ENCODE measurements around the gene ATP6V1F.

ATP6V1F gene, protein sequence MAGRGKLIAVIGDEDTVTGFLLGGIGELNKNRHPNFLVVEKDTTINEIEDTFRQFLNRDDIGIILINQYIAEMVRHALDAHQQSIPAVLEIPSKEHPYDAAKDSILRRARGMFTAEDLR

DNA sequence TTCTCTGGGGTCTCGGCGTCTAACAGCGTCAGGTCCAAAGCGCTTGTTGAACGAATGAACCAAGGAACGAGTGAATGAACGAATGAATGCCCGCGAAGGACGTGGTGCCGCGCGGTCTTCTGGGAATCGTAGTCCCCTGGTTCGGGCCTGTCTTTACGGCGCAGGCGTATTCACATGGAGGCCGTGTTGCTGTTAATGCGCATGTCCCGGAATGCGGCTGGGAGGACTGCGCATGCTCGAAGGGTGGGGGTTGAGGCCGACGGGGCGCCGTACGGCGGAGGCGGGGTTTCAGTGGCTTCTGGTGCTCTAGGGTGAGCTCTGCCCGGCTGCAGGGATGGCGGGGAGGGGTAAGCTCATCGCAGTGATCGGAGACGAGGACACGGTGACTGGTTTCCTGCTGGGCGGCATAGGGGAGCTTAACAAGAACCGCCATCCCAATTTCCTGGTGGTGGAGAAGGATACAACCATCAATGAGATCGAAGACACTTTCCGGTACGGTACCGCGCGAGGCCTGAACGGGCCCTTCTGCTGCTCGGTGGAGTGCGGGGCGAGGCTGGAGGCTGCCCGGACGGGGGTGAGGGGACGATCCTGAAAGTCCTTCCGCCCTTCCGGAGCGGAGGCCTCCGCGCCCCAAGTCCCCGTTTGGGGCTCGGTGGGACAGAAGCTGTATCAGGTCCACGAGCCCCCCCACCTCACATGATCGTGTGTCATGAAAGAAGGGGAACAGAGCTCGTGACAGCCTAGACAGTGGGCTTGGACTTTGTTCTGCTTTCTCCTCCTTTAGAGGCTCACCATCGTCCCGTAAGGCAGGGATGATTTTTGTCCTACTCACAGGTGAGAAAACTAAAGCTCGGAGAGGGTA lies at the start of gene ATP6V1F:
Gene ATP6V1F, plus strand, starts transcription at position 286 of the 862 bp plus-strand sequence. Its CDS starts 49 bp downstream, at position 335.
- peak; percentile 90 for ATAC-seq (replicated peaks; ENCODE audit: extremely low read depth, poor library complexity, severe bottlenecking)
- Mint-ChIP-seq H3K4me1 (peaks cover 33% of the 10 kb centered on the region), H3K36me3 (ENCODE audit: insufficient read depth) (peaks cover 14% of the 10 kb centered on the region), H3K27ac (ENCODE audit: low read depth) (peak within 1 kb of the TSS; percentile 87), H3K9me3 (no peaks in the 10 kb centered on the region), H3K27me3 (no peaks in the 10 kb centered on the region), H3K4me3 (peak within 1 kb of the TSS; percentile 90)
- DNase-seq (ENCODE audit: low spot score in 2 of 2) = peak; percentile 99 to 100

DNA sequence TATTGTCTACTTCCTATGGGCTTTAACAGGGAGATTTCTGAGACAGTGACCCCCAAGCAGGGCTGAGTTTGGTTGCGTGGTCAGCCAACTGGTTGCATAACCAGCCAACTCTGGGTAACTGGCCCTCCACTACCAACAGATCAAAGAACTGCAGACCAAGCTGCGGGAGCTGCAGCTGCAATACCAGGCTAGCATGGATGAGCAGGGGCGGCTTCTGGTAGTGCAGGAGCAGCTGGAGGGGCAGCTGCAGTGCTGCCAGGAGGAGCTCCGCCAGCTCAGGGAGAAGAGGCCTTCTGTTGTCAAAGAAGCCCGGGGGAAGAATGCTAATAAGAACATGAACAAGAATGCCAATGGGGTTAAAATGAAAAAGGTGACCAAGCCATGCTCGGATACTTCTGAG lies 48.2 kb upstream of the ATP6V1F start:
- H3K27me3 Mint-ChIP-seq = no peaks in the 10 kb centered on the region
- no peak overlapping the region for H3K27ac Mint-ChIP-seq (ENCODE audit: low read depth)
- no peak for ATAC-seq (replicated peaks; ENCODE audit: extremely low read depth, poor library complexity, severe bottlenecking)
- H3K9me3 Mint-ChIP-seq = no peaks in the 10 kb centered on the region
- no peaks in the 10 kb centered on the region for H3K4me1 Mint-ChIP-seq
- no peaks in the 10 kb centered on the region for H3K36me3 Mint-ChIP-seq (ENCODE audit: insufficient read depth)
- H3K4me3 Mint-ChIP-seq = no peak overlapping the region
- no peak for DNase-seq (ENCODE audit: low spot score in 2 of 2)

DNA sequence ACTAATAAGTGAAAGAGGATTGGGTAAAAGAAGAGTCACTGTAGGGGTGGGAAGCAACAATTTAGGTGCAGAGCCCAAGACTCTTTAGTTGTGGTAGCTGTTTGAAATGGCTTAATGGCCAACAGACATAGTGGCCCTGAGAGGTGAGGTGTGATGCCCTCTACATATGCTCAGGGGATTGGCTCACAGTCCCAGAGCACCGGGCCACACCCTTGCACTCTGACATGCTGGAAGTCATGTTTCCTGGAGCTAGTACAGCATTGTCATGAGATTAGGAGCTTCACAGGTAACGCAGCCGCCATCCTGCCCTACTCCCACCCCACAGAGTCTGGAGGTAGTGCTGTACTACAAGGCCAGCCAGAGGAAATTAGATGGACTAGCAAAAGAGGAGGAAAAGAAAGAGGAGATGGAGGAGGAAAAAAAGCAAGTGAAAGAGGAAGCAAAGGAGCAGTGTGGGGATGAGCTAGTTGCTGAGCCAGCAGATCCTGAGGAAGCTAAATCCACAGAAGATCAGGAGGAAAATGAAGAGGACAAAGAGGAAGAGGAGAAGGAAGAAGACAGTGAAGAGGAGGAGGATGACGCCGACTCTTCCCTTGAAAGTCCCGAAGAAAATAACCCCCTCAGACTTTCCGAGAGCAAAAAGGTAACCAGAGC lies 47.2 kb upstream of the ATP6V1F start:
- Mint-ChIP-seq H3K27me3 (no peaks in the 10 kb centered on the region), H3K4me3 (no peak overlapping the region), H3K27ac (ENCODE audit: low read depth) (no peak overlapping the region), H3K9me3 (no peaks in the 10 kb centered on the region), H3K36me3 (ENCODE audit: insufficient read depth) (no peaks in the 10 kb centered on the region), H3K4me1 (no peaks in the 10 kb centered on the region)
- ATAC-seq (replicated peaks; ENCODE audit: extremely low read depth, poor library complexity, severe bottlenecking) (no peak), DNase-seq (ENCODE audit: low spot score in 2 of 2) (no peak)

DNA sequence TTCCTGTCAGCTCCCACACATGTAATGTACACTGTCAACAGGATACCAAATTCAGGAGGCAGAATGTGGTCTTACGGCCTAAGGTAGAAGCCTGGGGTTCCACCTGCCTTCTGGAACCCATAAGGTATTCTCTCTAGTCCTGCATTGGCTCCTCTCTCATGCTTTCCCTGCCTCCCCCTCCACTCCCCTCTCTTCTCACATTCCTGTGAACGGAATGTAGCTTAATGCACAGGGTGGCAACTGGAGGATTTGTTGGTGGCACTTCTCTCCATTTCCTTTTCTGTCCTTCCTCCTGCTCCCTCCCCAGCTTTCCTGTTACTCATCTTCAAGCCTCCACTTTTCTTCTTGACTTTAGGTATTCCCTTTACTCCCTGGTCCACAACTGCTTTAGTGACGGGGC lies 44.0 kb upstream of the ATP6V1F start:
- no peaks in the 10 kb centered on the region for H3K27me3 Mint-ChIP-seq
- no peak for DNase-seq (ENCODE audit: low spot score in 2 of 2)
- no peaks in the 10 kb centered on the region for H3K4me1 Mint-ChIP-seq
- H3K36me3 Mint-ChIP-seq (ENCODE audit: insufficient read depth) = no peaks in the 10 kb centered on the region
- no peak overlapping the region for H3K27ac Mint-ChIP-seq (ENCODE audit: low read depth)
- no peak overlapping the region for H3K4me3 Mint-ChIP-seq
- no peaks in the 10 kb centered on the region for H3K9me3 Mint-ChIP-seq
- no peak for ATAC-seq (replicated peaks; ENCODE audit: extremely low read depth, poor library complexity, severe bottlenecking)

DNA sequence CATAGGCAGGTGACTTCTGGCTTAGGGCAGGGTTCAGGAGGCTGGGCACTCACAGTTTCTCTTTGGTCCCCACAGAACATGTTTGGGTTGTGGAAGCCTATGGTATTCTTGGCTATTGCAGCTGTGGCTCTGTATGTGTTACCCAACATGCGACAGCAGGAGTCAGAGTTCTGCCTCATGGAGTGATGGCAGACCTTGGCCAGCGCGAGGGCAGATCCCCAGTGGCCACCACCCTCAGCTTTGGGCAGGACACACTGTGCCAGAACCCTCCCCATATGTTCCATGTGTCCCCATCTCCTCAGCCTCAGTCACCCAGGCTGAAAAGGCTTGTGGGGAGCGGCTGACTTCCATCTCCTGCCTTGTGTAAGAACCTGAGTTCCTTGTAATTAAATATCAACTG lies 40.9 kb upstream of the ATP6V1F start:
- no peaks in the 10 kb centered on the region for H3K4me1 Mint-ChIP-seq
- H3K36me3 Mint-ChIP-seq (ENCODE audit: insufficient read depth) = no peaks in the 10 kb centered on the region
- DNase-seq (ENCODE audit: low spot score in 2 of 2) (no peak), ATAC-seq (replicated peaks; ENCODE audit: extremely low read depth, poor library complexity, severe bottlenecking) (no peak)
- H3K4me3 Mint-ChIP-seq = no peak overlapping the region
- H3K9me3 Mint-ChIP-seq = no peaks in the 10 kb centered on the region
- H3K27ac Mint-ChIP-seq (ENCODE audit: low read depth) = no peak overlapping the region
- no peaks in the 10 kb centered on the region for H3K27me3 Mint-ChIP-seq

DNA sequence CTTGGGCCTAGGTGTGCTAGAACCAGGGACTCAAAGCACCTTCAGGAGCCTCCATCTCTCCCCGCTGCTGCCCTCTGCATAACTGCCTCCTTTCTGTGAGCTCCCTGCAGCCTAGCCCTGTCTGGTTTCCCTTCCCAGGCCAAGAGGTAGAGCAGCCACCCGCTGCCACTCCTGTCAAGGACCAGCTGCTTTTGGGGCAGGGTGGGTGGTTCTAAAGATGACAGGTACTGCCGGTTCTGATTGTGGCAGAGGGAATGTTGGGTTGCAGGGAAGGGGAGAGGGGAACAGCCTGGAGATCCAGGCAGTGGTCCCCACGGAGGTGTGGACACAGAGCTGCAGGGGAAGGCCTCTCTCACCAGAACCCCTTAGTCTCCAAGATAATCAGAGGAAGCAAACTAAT lies 36.1 kb upstream of the ATP6V1F start:
- peaks cover 7% of the 10 kb centered on the region for H3K4me1 Mint-ChIP-seq

DNA sequence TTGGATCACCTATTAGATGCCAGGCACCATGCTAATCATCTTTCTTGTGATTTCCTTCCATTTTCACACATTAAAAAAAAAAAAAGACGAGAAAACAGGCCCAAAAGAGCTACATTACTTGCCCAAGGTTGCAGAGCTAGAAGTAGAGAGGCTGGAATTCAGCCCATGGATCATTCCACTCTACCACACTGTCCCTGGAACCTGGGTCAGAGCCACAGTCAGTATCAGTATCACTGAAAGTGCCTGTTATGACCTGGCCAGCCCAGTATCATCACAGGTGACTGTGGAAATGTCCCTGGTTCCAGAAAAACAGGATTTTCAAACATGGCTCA lies 35.8 kb upstream of the ATP6V1F start:
- H3K4me3 Mint-ChIP-seq = no peak overlapping the region
- H3K36me3 Mint-ChIP-seq (ENCODE audit: insufficient read depth) = peaks cover 2% of the 10 kb centered on the region
- H3K27me3 Mint-ChIP-seq = peaks cover 49% of the 10 kb centered on the region
- no peak overlapping the region for H3K27ac Mint-ChIP-seq (ENCODE audit: low read depth)
- no peaks in the 10 kb centered on the region for H3K9me3 Mint-ChIP-seq
- H3K4me1 Mint-ChIP-seq = peaks cover 7% of the 10 kb centered on the region
- DNase-seq (ENCODE audit: low spot score in 2 of 2) = no peak
- no peak for ATAC-seq (replicated peaks; ENCODE audit: extremely low read depth, poor library complexity, severe bottlenecking)

More for the DNA sequence above, 36.1 kb upstream of the ATP6V1F start:
- Mint-ChIP-seq H3K27me3 (peaks cover 46% of the 10 kb centered on the region), H3K9me3 (no peaks in the 10 kb centered on the region), H3K4me3 (no peak overlapping the region), H3K36me3 (ENCODE audit: insufficient read depth) (peaks cover 2% of the 10 kb centered on the region), H3K27ac (ENCODE audit: low read depth) (no peak overlapping the region)
- ATAC-seq (replicated peaks; ENCODE audit: extremely low read depth, poor library complexity, severe bottlenecking) (no peak), DNase-seq (ENCODE audit: low spot score in 2 of 2) (no peak)

DNA sequence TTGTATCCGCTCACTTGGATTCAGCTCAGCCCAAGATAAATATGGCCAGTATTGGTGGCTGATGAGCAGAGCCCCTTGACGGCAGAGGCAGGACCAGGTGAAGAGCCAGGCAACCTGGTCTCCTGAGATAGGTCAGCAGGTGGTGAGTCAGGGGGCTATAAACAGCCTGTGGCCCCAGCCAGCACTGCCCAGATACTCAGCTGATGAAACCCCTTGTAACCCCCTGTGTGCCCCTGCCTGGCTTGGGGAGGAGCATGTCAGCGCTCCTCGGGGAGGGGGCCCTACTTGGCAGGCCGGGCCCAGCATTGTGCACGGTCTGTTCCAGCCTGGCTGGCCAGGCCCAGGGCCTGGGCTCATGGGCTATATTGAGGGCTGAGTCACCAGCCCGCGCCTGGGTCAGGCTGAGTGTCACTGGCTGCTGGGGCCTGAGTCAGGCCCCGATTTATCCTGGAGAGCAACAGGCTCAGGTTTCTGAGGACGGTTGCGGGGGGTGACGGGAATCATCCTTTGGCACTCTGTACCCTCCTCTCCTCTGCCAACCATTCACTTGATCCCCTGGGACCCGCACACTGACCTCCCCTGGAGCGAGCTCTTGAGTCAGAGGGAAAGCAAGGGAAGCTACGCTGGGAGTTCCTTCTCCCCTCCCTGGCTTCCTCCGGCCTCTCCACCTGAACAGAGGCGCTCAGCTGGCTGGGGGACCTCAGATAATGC lies 35.3 kb upstream of the ATP6V1F start:
- H3K27ac Mint-ChIP-seq (ENCODE audit: low read depth) = no peak overlapping the region
- DNase-seq (ENCODE audit: low spot score in 2 of 2) (no peak), ATAC-seq (replicated peaks; ENCODE audit: extremely low read depth, poor library complexity, severe bottlenecking) (no peak)
- H3K36me3 Mint-ChIP-seq (ENCODE audit: insufficient read depth) = peaks cover 2% of the 10 kb centered on the region
- no peaks in the 10 kb centered on the region for H3K9me3 Mint-ChIP-seq
- H3K4me3 Mint-ChIP-seq = no peak overlapping the region
- peaks cover 7% of the 10 kb centered on the region for H3K4me1 Mint-ChIP-seq
- H3K27me3 Mint-ChIP-seq = peaks cover 54% of the 10 kb centered on the region

DNA sequence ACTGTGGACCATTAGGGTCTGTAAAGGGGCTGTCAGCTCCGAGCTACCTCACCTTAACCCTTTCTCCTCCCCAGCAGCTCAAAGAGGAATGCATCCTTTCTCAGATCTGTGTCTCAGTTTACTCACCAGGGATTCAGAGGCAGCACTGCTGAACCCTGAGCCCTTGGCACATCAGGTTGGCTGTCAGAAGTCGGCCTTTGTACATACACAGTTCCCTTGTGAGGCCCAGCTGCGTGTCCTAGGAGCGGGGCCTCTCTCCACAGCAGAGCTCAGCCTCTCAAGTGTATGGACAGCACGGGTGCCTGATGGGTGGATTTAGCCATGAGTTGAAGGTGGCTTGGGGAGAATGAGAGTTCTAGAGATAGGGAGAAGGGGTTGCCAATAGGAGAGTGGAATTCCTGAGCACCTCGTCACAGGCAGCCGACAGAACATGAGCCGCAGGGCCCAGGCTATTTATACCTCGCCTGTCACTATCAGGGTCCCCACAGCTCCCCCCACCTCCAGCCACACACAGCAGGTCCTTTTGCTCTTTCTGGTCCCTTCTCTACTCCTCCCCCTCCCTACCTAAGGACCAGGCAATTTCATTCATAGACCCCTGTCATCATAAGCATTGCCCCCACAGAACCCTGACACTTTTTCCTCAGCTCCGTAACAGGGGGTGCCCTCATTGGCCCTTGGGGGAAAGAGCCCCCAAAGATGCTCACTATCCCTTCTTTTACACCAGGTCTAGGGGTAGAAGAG lies 34.5 kb upstream of the ATP6V1F start:
- ATAC-seq (replicated peaks; ENCODE audit: extremely low read depth, poor library complexity, severe bottlenecking) (no peak), DNase-seq (ENCODE audit: low spot score in 2 of 2) (no peak)
- no peak overlapping the region for H3K4me3 Mint-ChIP-seq
- H3K4me1 Mint-ChIP-seq = peaks cover 7% of the 10 kb centered on the region
- H3K36me3 Mint-ChIP-seq (ENCODE audit: insufficient read depth) = peaks cover 2% of the 10 kb centered on the region
- H3K9me3 Mint-ChIP-seq = no peaks in the 10 kb centered on the region
- peaks cover 58% of the 10 kb centered on the region for H3K27me3 Mint-ChIP-seq
- H3K27ac Mint-ChIP-seq (ENCODE audit: low read depth) = no peak overlapping the region

DNA sequence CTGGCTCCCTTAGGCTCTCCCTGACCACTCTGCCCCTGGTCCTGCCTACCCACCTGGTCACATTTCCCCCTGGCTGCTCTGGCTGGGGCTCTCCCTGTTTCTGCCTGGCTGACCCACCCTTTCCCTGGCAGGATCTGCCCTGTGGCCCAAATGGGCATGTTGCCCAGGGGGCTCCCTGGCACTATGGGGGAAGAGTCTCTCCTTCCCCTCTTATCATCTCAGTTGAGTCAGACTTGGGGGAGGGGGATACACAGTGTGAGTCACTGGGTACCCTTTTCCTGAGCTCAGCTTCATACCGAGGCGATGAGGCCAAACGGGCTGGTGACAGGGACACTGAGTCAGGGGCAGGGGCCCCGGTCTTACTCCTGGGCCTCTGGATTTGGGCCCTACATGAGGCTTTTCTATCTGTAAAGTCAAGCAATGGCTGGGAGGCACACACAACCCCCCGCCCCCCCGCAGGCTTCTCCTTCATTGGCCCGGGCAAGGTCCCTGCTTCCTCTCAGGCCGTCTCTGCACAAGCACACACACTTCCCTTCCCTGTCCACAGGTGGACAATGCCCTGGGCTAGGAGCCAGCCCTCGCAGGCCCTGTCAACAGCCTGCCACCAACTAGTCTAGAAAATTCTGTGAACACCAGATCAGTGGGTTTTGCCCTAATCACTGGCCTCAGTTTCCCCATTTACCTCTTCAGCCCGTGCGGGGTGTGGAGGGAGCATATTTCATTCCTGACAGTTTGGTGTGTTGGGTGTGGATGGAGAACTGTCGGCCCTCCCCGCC lies 33.1 kb upstream of the ATP6V1F start:
- Mint-ChIP-seq H3K9me3 (no peaks in the 10 kb centered on the region), H3K4me1 (peaks cover 7% of the 10 kb centered on the region), H3K27me3 (peaks cover 58% of the 10 kb centered on the region), H3K27ac (ENCODE audit: low read depth) (no peak overlapping the region), H3K4me3 (peak overlapping the region; percentile 75), H3K36me3 (ENCODE audit: insufficient read depth) (peaks cover 2% of the 10 kb centered on the region)
- no peak for DNase-seq (ENCODE audit: low spot score in 2 of 2)
- no peak for ATAC-seq (replicated peaks; ENCODE audit: extremely low read depth, poor library complexity, severe bottlenecking)

DNA sequence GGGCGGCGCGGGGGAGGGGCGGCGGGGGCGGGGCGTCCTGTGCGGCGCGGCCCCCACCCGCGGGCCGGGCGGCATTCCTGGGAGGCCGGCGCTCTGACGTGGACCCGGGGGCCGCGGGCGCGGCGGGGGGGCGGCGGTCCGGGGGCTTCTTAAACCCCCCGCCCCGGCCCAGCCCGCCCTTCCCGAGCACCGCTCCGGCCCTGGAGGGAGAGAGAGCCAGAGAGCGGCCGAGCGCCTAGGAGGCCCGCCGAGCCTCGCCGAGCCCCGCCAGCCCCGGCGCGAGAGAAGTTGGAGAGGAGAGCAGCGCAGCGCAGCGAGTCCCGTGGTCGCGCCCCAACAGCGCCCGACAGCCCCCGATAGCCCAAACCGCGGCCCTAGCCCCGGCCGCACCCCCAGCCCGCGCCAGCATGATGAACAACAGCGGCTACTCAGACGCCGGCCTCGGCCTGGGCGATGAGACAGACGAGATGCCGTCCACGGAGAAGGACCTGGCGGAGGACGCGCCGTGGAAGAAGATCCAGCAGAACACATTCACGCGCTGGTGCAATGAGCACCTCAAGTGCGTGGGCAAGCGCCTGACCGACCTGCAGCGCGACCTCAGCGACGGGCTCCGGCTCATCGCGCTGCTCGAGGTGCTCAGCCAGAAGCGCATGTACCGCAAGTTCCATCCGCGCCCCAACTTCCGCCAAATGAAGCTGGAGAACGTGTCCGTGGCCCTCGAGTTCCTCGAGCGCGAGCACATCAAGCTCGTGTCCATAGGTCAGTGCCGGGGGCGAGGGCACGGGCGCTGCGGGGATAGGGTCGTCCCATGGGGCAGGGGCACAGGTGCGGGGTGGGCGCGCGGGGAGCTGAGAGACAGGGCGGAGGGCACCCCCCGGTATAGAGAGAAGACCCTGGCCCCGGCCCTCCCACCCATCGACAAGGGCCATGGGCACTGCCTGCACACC lies 32.2 kb upstream of the ATP6V1F start, which contains the start of gene FLNC:
Gene FLNC, plus strand, starts transcription at position 176 of the 947 bp plus-strand sequence. Its CDS starts 232 bp downstream, at position 408.
- DNase-seq (ENCODE audit: low spot score in 2 of 2) (no peak), ATAC-seq (replicated peaks; ENCODE audit: extremely low read depth, poor library complexity, severe bottlenecking) (peak; percentile 50)
- Mint-ChIP-seq H3K27me3 (peaks cover 58% of the 10 kb centered on the region), H3K4me1 (peaks cover 7% of the 10 kb centered on the region), H3K27ac (ENCODE audit: low read depth) (no peak within 1 kb of the TSS), H3K36me3 (ENCODE audit: insufficient read depth) (peaks cover 2% of the 10 kb centered on the region), H3K4me3 (peak within 1 kb of the TSS; percentile 75), H3K9me3 (no peaks in the 10 kb centered on the region)

Data from central memory CD8-positive, alpha-beta T cell (primary cell).